ENCODE data around the gene DNAH1.

DNA sequence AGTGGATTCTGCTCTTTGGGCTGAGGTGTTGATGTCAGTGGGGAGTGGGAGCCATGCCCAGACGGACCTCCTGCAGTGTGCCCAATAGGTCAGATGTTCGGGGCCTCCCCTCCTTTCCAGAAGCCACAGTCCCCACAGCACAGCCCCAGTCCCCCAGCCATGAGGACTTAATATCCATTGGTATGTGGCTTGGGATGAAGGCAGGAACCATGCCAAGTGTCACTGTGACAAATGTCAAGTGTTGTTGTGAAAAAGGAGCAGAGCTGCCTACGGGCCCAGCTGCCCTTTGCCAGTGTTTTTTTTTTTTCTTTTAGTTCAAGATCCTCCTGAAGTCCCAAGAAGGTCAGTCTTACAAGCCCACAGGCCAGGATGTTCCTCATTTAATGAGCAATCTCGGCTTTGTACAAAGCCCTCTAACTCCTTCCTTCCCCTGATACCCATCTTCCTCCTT, 116.6 kb downstream of the DNAH1 start:
- TF ChIP-seq, protein P1, sequence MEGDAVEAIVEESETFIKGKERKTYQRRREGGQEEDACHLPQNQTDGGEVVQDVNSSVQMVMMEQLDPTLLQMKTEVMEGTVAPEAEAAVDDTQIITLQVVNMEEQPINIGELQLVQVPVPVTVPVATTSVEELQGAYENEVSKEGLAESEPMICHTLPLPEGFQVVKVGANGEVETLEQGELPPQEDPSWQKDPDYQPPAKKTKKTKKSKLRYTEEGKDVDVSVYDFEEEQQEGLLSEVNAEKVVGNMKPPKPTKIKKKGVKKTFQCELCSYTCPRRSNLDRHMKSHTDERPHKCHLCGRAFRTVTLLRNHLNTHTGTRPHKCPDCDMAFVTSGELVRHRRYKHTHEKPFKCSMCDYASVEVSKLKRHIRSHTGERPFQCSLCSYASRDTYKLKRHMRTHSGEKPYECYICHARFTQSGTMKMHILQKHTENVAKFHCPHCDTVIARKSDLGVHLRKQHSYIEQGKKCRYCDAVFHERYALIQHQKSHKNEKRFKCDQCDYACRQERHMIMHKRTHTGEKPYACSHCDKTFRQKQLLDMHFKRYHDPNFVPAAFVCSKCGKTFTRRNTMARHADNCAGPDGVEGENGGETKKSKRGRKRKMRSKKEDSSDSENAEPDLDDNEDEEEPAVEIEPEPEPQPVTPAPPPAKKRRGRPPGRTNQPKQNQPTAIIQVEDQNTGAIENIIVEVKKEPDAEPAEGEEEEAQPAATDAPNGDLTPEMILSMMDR (IDR thresholded peaks at IDR 0.05): no peak
- TF ChIP-seq EP300 (IDR thresholded peaks at IDR 0.05): no peak
- no peak for TF ChIP-seq POLR2A (IDR thresholded peaks at IDR 0.05)
